GM12878 (cell line): ENCODE data around the gene KIF9. TPM values are rescaled to one million over a fixed set of nuclear protein-coding genes. Genes with fewer than 3 reads are reported as not detected.

Source experiments
- ATAC-seq: fragments of 200-7000 bp; cut with Tn5 transposase; 3 replicates; pipeline ENCODE4 v1.9.1; 2020; ENCODE audit warnings: mild to moderate bottlenecking, moderate library complexity
- BruUV-seq: library from RNA; stranded (reverse); fragments of 400-500 nt; replicated peaks from 2 replicates; lab custom pipeline; 2021; lab: Mats Ljungman, UMichigan
- CTCF ChIA-PET: fragments of 300-600 bp; sonication (Branson Sonifier 250); formaldehyde crosslinking; extraction: SDS; loops from one replicate; lab custom pipeline; 2021; ENCODE audit warnings: inconsistent platforms; lab: Yijun Ruan, JAX
- POLR2A ChIA-PET: fragments of 350-600 bp; formaldehyde crosslinking; extraction: SDS; loops from one replicate; lab custom pipeline; 2021; ENCODE audit warnings: inconsistent platforms; lab: Charles Lee
- RAD21 ChIA-PET: fragments of 300-600 bp; sonication (Branson Sonifier 250); formaldehyde crosslinking; loops from one replicate; lab custom pipeline; 2023; ENCODE audit warnings: antibody characterized with exemption; ENCODE audit not compliant: unreplicated experiment; lab: Charles Lee
- SMC1A ChIA-PET: fragments of 300-600 bp; sonication (Branson Sonifier 250); formaldehyde crosslinking; loops from one replicate; lab custom pipeline; 2023; ENCODE audit not compliant: unreplicated experiment, uncharacterized antibody; lab: Charles Lee
- DNase-seq: peaks from one replicate; pipeline ENCODE4 v3.0.0-alpha.2; 2011; ENCODE audit warnings: low read depth, low spot score
- FAIRE-seq: peaks from 3 replicates; lab custom pipeline; 2011; peaks lifted over from hg19 to GRCh38; lab: Jason Lieb, UNC
- H2AFZ ChIP-seq: 2 replicates; pipeline ENCODE4 v1.6.0; 2011; ENCODE audit warnings: low read depth, low read length, control low read depth; ENCODE audit not compliant: control insufficient read depth
- H3K27ac ChIP-seq: 2 replicates; pipeline ENCODE4 v1.5.1; 2011; ENCODE audit warnings: control low read depth; ENCODE audit not compliant: control insufficient read depth, insufficient read depth
- H3K27me3 ChIP-seq, 2 experiments: replicated peaks in 1 of 2; 2 replicates each; pipeline versions ENCODE4 v1.6.0 to v1.6.1; 2011; ENCODE audit warnings: low read length in 1 of 2; ENCODE audit not compliant: control insufficient read depth in 2 of 2, insufficient read depth in 2 of 2
- H3K36me3 ChIP-seq, 2 experiments: 2 replicates each; pipeline ENCODE4 v1.5.1; 2011; ENCODE audit warnings: low read length in 1 of 2; ENCODE audit not compliant: control insufficient read depth in 2 of 2, insufficient read depth in 2 of 2
- H3K4me1 ChIP-seq: 2 replicates; pipeline ENCODE4 v1.6.1; 2011; ENCODE audit warnings: mild to moderate bottlenecking, low read length, moderate library complexity, mixed read lengths; ENCODE audit not compliant: control insufficient read depth, insufficient read depth
- H3K4me2 ChIP-seq: 2 replicates; pipeline ENCODE4 v1.6.0; 2011; ENCODE audit warnings: control low read depth; ENCODE audit not compliant: control insufficient read depth, insufficient read depth
- H3K4me3 ChIP-seq: fragments of 200-600 bp; sonication (generic); 2 replicates; pipeline ENCODE4 v1.5.1; 2016
- H3K79me2 ChIP-seq: 2 replicates; pipeline ENCODE4 v1.6.0; 2011; ENCODE audit warnings: low read length; ENCODE audit not compliant: control insufficient read depth, insufficient read depth
- H3K9ac ChIP-seq: 2 replicates; pipeline ENCODE4 v1.8.0; 2011; ENCODE audit warnings: low read length, control low read depth, mixed read lengths; ENCODE audit not compliant: control insufficient read depth, insufficient read depth
- H3K9me3 ChIP-seq: replicated peaks from 3 replicates; pipeline ENCODE4 v1.5.1; 2011; ENCODE audit warnings: mild to moderate bottlenecking, low read length; ENCODE audit not compliant: control insufficient read depth, insufficient read depth
- H4K20me1 ChIP-seq: 2 replicates; pipeline ENCODE4 v1.6.0; 2011; ENCODE audit not compliant: control insufficient read depth, insufficient read depth
- BMI1 ChIP-seq: fragments of 450-650 bp; IDR thresholded peaks from 2 replicates; pipeline ENCODE4 v1.6.1; 2016; ENCODE audit warnings: mild to moderate bottlenecking, moderate library complexity, borderline replicate concordance
- CHD4 ChIP-seq: fragments of 200-600 bp; sonication (generic); IDR thresholded peaks from 2 replicates; pipeline ENCODE4 v1.6.1; 2016; ENCODE audit warnings: mild to moderate bottlenecking
- EED ChIP-seq: sonication (generic); IDR thresholded peaks from 2 replicates; pipeline ENCODE4 v1.6.1; 2016; ENCODE audit warnings: antibody characterized with exemption, low read depth
- EGR1 ChIP-seq, 2 experiments: IDR thresholded peaks; 1 replicate in 1 of 2; 2 replicates in 1 of 2; pipeline ENCODE4 v1.6.1; 2011 to 2012; ENCODE audit warnings: low read depth in 2 of 2, low read length in 2 of 2, borderline replicate concordance in 1 of 2, mild to moderate bottlenecking in 1 of 2, moderate library complexity in 1 of 2
- MAX ChIP-seq: IDR thresholded peaks from 2 replicates; pipeline ENCODE4 v1.6.1; 2012; ENCODE audit warnings: low read depth, low read length, improper control_type of control experiment
- MXI1 ChIP-seq: fragments of 150-350 bp; IDR thresholded peaks from 2 replicates; pipeline ENCODE4 v1.6.1; 2011; ENCODE audit warnings: low read depth, mild to moderate bottlenecking, inconsistent platforms, low read length, improper control_type of control experiment
- NBN ChIP-seq: fragments of 450-650 bp; IDR thresholded peaks from 2 replicates; pipeline ENCODE4 v1.6.1; 2016
- PKNOX1 ChIP-seq: fragments of 450-650 bp; IDR thresholded peaks from 2 replicates; pipeline ENCODE4 v1.6.1; 2016; ENCODE audit warnings: mild to moderate bottlenecking
- SPI1 ChIP-seq: IDR thresholded peaks from 2 replicates; pipeline ENCODE4 v1.6.1; 2011; ENCODE audit warnings: low read depth, mild to moderate bottlenecking, low read length, moderate library complexity, borderline replicate concordance; ENCODE audit not compliant: insufficient read depth
- ZBED1 ChIP-seq: IDR thresholded peaks from 2 replicates; pipeline ENCODE4 v1.6.1; 2016; ENCODE audit warnings: borderline replicate concordance
- ZNF384 ChIP-seq: IDR thresholded peaks from 2 replicates; pipeline ENCODE4 v1.6.1; 2012; ENCODE audit warnings: low read depth, mild to moderate bottlenecking, low read length, improper control_type of control experiment, borderline replicate concordance
- WGBS: methylation state at CpG from one replicate; pipeline ENCODE4 v1.1.6; 2016; ENCODE audit warnings: low lambda C conversion rate; ENCODE audit not compliant: insufficient replicate concordance, insufficient coverage; ENCODE audit errors: missing lambda C conversion rate; 5-methylcytosine and 5-hydroxymethylcytosine counted together
- in situ Hi-C: fragments of 300-500 bp; cut with MboI; formaldehyde crosslinking; loops from 9 replicates; pipeline ENCODE4 v1.14.3; 2018; ENCODE audit warnings: mixed read lengths
- intact Hi-C: fragments of 100-400 bp; cut with micrococcal nuclease; formaldehyde crosslinking; loops from one replicate; pipeline ENCODE4 v1.14.2; 2022; ENCODE audit not compliant: unreplicated experiment
- polyA plus RNA-seq, 11 experiments: library from polyadenylated mRNA; depleted of rRNA in 4 of 11; unstranded in 6 of 11; stranded (reverse) in 5 of 11; fragments of >200 nt; fragmentation: Nextera tagmentation in 4 of 11; fragmentation: Illumina TruSeq in 1 of 11; extraction: Ambion mirVana in 4 of 11; extraction: Trizol in 1 of 11; gene quantifications; 1 replicate in 1 of 11; 2 replicates in 10 of 11; pipeline versions ENCODE4 v1.2.1 to v1.2.3, GENCODE V29; 2011 to 2016; ENCODE audit warnings: inconsistent platforms in 2 of 11, missing spikeins in 2 of 11, low read depth in 1 of 11
- total RNA-seq, 4 experiments: library from RNA; depleted of rRNA in 3 of 4; stranded (reverse); fragments of >200 nt in 3 of 4; fragmentation: Illumina TruSeq in 1 of 4; extraction: Trizol in 1 of 4; gene quantifications; 2 replicates each; pipeline versions ENCODE4 v1.2.1 to v1.2.3, GENCODE V29; 2013 to 2021
- TF ChIP-seq, protein P1 (sequence below): IDR thresholded peaks from 2 replicates; pipeline ENCODE4 v1.6.1; 2012; ENCODE audit warnings: low read depth, low read length, improper control_type of control experiment

KIF9 gene
- total and polyA plus RNA-seq, 10 of the 15 experiments (the other 5 are each of a cell fraction or from before 2014, with no cell fraction given): 3.0 to 10.2 (median 5.9) TPM

DNA sequence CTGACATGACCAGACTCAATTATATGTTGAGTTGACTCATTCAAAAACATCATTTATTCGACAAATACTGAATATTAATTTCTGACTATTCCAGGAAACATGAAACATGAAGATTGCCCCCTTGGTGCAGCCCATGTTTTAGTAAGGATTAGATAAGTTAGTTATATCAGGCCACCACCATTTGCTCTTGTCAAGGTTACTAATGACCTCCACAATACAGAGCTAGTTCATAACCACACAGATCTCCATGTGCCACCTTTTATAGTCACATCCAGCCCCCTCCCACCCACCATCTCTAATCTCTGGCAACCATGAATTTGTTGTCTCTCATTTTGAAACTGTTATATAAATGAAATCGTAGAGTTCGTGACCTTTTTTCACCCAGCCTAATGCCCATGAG lies 15.8 kb upstream of the KIF9 start:
- POLR2A ChIA-PET: interaction anchor here (1.3 kb wide), 1 partner anchor 15 kb away, joined by 8 read pairs; no protein-coding TSS in a partner anchor
- Histone ChIP-seq H3K27ac (no peak overlapping the region), H3K36me3 (peaks cover 2 to 17% of the 10 kb centered on the region in 2 experiments), H3K4me1 (peaks cover 17% of the 10 kb centered on the region), H2AFZ (no peak overlapping the region), H4K20me1 (no peaks in the 10 kb centered on the region), H3K4me3 (no peak overlapping the region)
- SMC1A ChIA-PET: interaction anchor here (1.0 to 3.4 kb wide), 5 partner anchors 8 to 22 kb away, joined by 3 to 16 read pairs (median 6); no protein-coding TSS in a partner anchor
- no TSS peak for BruUV-seq
- ATAC-seq (no peak), DNase-seq (no peak), FAIRE-seq (no peak)
- CTCF ChIA-PET: interaction anchor here (1.3 kb wide), 1 partner anchor 16 kb away, joined by 6 read pairs; no protein-coding TSS in a partner anchor
- in situ Hi-C loops: no loop called here
- RAD21 ChIA-PET: no interaction called here
- TF ChIP-seq EED (no peak), EGR1 (IDR thresholded peaks at IDR 0.05; ENCODE audit: borderline replicate concordance in 1 of 2, low read depth in 2 of 2, low read length in 2 of 2) (no peak), PKNOX1 (no peak), MAX (no peak), CHD4 (no peak), MXI1 (no peak), SPI1 (no peak), ZNF384 (no peak), NBN (no peak), BMI1 (no peak), ZBED1 (no peak)
- TF ChIP-seq, protein P1, sequence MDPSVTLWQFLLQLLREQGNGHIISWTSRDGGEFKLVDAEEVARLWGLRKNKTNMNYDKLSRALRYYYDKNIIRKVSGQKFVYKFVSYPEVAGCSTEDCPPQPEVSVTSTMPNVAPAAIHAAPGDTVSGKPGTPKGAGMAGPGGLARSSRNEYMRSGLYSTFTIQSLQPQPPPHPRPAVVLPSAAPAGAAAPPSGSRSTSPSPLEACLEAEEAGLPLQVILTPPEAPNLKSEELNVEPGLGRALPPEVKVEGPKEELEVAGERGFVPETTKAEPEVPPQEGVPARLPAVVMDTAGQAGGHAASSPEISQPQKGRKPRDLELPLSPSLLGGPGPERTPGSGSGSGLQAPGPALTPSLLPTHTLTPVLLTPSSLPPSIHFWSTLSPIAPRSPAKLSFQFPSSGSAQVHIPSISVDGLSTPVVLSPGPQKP: no peak
- TF ChIP-seq, all 136 proteins: peak for 0
- H3K79me2 ChIP-seq: peaks cover 55% of the 10 kb centered on the region
- H3K27me3 ChIP-seq: no peaks in the 10 kb centered on the region
- WGBS: 81% methylated on average over 3 of the region's 3 CpGs
- no peak overlapping the region for H3K4me2 ChIP-seq
- H3K9ac ChIP-seq: no peak overlapping the region
- no peaks in the 10 kb centered on the region for H3K9me3 ChIP-seq
- intact Hi-C loops: no loop called here
